GM21526 (cell line): Measurements from ENCODE around the gene APBB2.

ENCODE experiments used
- ATAC-seq: cut with Tn5 transposase; IDR thresholded peaks from one replicate; pipeline ENCODE4 v1.9.1; 2021; ENCODE audit warnings: moderate library complexity; ENCODE audit not compliant: unreplicated experiment, low FRiP score

Gene APBB2

DNA sequence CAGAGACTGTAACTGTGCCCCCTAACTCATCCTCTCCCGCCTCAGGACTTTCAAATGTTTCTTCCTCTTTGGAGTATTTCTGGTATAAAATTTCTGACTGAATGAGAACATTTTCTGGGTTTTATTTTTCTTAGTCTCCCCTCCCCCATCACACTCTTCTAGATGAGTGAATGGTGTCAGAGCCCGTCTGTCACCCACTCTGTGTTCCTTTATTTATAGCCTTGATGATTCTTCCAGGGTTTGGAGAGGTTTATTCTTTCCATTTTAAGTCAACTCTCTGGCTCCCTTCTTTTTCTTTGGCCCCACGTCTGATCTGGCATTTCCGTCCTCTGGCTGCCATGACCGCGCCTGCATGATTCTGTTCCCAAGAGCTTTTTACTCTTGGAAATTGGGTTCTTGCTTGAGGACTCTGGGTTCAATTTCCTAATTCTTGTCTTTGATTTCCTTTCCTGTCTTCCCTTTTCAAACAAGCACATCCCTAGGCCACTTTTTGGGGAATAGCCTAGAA lies 335.7 kb downstream of the APBB2 start:
- ATAC-seq: no peak

DNA sequence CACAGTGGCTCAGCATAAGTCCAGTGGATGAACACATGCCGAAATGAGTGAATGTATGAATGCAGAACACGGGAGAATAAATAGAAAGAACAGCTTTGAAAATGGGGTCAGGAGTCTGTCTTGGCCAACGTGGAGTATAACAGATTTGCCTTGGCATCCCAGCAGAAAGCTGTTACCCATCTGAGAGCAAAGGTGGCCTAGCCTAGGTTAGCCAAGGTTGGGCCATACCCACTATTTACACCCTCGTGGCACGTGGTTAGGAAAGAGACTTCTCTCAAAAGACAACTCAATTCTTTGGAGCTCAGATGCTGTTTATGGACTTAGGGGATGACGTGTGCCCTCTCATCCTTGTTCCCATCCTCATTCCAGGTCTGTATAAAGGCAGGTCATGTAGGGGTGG lies 337.3 kb downstream of the APBB2 start:
- no peak for ATAC-seq

GRCh38 chr4:40875507-40876150 lies 338.7 kb downstream of the APBB2 start:
- ATAC-seq: no peak

GRCh38 chr4:40874901-40875300 lies 339.4 kb downstream of the APBB2 start:
- ATAC-seq: no peak

DNA sequence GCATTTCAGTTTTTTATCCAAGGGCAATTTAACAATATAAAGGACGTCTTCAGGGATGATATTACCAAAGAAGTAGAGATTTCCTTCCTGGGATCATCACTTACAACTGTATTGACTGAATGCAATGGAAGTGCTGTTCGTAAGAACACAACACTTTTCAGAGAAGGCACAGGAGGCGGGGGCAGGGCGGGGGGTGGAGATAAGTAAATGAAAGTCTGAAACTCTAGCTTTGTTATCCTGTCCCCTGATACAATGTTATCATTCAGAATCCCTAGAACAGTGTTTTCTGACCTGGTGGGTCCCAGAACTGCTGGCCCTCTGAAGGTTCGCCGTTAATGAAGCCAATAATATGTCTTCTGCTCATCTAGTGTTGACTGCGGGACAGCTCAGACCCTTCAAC lies 340.0 kb downstream of the APBB2 start:
- ATAC-seq: no peak

- no peak for ATAC-seq
These were observed 342.6 kb downstream of the APBB2 start for GRCh38 chr4:40871695-40872250.

DNA sequence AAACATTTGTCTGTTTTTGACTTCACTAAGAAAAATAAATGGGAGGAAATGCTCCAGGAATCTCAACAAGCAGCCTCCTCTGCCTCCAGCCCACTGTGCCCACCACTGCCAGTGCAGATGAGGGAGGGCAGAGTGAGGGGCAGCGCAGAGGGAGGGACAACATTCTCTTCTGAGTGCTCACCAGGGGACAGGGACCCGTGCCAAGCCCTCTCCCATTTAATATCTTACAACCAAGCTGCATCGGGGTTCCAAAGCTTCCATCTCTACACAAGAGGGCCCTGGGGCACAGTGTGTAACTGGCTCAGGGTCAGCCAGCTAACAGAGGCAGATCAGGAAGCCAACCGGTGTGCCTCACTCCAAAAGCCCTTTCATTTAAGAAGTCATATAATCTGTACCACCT lies 344.2 kb downstream of the APBB2 start:
- ATAC-seq: no peak

DNA sequence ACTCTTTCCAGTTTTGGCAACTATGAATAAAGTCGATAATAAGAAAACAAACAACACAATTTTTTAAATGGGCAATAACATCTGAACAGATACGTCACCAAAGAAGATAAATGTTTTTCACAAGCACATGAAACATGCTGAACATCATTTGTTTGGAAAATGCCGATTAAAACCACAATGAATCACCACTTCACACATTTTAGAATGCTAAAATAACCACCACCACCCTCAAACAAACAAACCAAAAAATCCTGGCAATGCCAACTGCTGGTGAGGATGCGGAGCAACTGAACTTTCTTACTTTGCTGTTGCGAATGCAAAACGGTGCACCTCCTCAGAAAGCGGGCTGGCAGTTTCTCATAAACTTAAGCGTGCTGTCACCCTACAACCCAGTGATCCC lies 348.6 kb downstream of the APBB2 start:
- ATAC-seq: no peak

DNA sequence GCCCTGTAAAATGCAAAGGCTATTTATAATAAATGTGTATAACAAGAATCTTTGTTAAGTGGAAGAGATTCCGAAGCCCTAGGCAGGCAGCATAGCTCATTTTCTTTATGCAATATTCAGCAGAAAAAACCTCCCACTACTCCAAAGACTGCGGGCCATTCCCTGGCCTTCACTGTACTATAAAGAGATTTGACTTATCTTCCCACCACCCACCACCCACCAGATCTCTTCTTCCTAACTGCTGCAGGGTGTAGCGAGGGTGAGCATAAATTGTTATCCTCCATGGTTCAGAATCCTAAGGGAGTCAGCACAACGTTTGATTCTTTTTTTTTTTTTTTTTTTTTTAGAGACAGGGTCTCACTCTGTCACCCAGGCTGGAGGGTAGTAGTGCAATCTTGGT lies 349.8 kb downstream of the APBB2 start:
- ATAC-seq: no peak

DNA sequence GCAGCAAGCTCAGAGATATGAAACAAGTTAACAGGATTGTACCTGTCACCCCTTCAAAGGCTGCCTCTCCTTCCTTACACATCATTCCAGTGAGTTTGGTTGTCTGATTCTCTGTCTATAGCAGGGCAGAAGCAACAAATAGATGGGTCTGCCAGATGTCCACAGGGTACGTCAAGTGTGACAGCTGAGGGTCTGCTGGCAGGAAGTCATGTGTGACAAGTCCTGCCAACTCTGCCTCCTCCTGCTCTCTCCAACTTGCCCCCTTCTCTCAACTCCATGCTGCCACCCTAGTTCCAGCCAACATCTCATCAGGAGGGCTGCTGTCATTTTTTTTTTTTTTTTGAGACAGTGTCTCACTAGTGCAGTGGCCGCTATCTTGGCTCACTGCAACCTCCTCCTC lies 355.4 kb downstream of the APBB2 start:
- ATAC-seq: no peak

- ATAC-seq: no peak
These were observed 356.4 kb downstream of the APBB2 start for GRCh38 chr4:40857956-40858355.

DNA sequence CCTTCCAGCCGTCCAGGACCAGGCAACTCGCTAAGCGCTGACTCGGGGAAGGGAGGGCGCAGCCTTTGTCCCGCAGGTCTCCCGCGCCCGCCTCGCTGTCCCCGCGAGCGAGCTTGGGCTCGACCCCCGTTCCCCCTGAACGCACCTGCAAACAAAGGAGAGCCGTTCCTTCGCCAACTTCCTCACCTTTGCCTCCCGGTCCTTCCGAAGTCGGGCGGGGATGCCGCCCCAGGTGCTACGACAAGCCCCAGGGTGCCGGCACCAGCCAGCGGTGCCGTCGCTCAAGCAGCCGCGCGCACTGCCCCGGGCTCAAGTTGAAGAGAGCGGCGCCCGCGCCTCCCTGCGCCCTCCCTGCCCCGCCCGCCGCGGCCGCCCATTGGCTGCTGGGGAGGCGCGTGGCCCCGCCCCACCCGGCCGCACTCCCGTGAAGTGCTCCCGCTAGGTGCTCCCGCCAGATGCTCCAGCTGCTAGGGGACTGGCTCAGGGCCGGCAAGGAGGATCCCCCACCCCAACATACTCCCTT lies 357.4 kb downstream of the APBB2 start:
- peak; percentile 87 for ATAC-seq

DNA sequence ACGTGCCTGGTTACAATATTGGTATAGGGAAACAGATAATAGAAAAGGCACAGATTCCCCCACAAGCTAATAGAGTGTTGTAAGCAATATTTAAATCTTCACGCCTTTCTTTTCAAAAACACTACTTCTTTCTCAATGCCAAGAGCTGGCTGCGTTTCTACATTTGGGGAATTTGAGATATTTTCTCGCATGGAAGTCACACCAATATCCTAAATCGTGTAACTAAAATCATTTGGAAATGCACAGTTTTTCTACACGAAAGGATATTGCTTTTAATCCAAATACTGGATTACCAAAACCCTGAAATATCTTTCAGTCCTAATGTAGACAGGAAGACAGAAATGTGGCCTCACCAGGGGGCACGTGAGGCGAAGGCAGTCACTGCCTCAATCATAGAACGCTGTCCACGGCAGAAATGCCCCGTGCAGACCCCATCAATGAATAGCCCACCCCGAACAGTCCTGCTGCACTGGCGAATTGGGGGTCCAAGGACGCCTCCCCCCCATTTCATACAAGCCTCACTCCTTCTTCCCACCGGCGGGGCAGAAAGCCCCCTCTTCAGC lies 358.0 kb downstream of the APBB2 start:
- ATAC-seq: no peak

DNA sequence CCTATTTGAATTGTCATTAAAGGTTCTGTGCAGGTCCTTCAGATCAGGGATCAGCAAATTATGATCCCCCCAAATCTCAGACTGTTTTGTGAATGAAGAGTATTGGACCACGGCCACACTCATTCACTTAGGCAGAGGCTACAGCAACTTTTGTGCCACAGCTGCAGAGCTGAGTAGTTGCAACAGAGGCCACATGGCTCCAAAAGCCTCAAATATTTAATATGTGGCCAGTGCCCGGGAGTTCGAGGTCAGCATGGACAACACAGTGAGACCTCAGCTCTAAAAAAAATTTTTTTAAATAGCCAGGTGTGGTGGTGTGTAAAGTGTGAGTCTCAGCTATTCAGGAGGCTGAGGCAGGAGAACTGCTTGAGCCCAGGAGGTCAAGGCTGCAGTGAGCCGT lies 363.8 kb downstream of the APBB2 start:
- no peak for ATAC-seq

GRCh38 chr4:40848940-40849339 lies 365.4 kb downstream of the APBB2 start:
- no peak for ATAC-seq

GRCh38 chr4:40848251-40848650 lies 366.1 kb downstream of the APBB2 start:
- ATAC-seq: no peak

- ATAC-seq: no peak
These were observed 367.8 kb downstream of the APBB2 start for GRCh38 chr4:40846532-40846931.

DNA sequence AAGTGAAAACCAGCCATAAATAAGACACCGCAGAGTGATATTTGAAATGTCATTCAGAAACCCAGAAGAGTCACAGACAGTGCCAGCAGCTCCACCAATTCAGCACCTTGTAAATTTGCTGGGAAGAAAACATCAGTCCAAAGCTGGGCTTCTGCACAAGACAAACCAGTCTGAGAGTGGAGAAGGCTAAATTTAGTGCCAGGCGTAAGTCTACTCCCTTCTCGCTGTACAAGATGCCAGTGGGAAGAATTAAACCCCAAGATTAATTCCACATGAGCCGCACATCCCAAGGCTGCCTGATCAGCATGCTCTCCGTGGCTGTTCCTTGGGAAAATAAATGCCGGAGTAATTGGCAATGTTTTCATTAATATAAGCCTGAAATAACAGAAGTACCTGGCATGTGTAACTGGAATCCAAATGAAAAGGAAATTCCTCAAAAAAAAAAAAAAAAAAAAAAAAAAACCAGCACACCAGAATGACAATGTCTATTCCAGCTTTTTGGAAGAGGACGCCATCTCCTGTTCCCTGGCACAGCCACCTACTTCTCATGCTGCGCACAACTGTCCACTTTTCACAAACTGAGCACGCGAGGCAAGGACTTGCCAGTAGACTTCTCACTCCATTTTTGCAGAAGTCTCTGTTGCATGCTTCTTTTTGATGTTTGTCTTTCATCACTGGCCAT lies 369.0 kb downstream of the APBB2 start:
- no peak for ATAC-seq

GRCh38 chr4:40844261-40844660 lies 370.1 kb downstream of the APBB2 start:
- ATAC-seq: no peak

DNA sequence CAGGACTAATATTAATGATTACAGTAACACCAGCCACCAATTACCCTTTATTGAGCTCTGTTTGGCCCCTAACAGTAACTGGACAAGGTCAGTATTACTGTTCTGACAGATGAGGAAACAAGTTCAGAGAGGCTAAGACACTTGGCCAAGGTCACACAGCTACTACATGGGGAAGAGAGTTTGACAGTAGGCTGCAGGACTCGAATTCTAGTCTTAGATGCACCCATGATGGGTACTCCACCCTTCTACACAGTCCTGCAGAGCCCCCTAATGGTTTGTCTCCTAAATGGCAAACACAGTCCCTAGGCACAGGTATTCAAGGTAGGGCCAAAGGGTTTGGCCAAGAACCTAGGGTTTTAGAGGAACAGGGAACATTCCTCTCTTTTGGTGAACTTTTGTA lies 370.6 kb downstream of the APBB2 start:
- ATAC-seq: no peak

GRCh38 chr4:40842725-40843423 lies 371.5 kb downstream of the APBB2 start:
- no peak for ATAC-seq
